Fibroblast of skin of left quadriceps (primary cell): ENCODE measurements around the gene ASPRV1.
"Not testable (repeated sequence)": the region's sequence is repeated elsewhere in the genome, so short reads cannot be mapped to it uniquely, and the experiment has no call there.

Source experiments
- DNase-seq, 2 experiments: peaks; one replicate each; pipeline ENCODE4 v3.0.0-alpha.2; 2013; ENCODE audit warnings: low read depth in 2 of 2

The ASPRV1 gene

GRCh38 chr2:69961496-69961895 lies at the start of gene ASPRV1:
Gene ASPRV1, minus strand, starts transcription at chr2:69961631. Its CDS starts 195 bp downstream, at chr2:69961436.
- DNase-seq: no peak

GRCh38 chr2:70010576-70011111 lies 49.2 kb upstream of the ASPRV1 start:
- DNase-seq: peak; percentile 4 to 12

GRCh38 chr2:70009762-70010575 lies 48.5 kb upstream of the ASPRV1 start:
- no peak for DNase-seq

- no peak for DNase-seq
Measured at GRCh38 chr2:70008290-70008689, 46.9 kb upstream of the ASPRV1 start.

GRCh38 chr2:70007151-70007550 lies 45.7 kb upstream of the ASPRV1 start:
- DNase-seq: no peak

GRCh38 chr2:70006447-70006784 lies 45.0 kb upstream of the ASPRV1 start:
- DNase-seq: no peak

- DNase-seq: no peak
Measured at GRCh38 chr2:70005752-70006446, 44.5 kb upstream of the ASPRV1 start.

GRCh38 chr2:70005216-70005615 lies 43.8 kb upstream of the ASPRV1 start:
- DNase-seq: no peak

- no peak for DNase-seq
Measured at GRCh38 chr2:70003093-70003830, 41.8 kb upstream of the ASPRV1 start.

- DNase-seq: no peak
Measured at GRCh38 chr2:70002241-70002899, 40.9 kb upstream of the ASPRV1 start.

GRCh38 chr2:70000529-70000928 lies 39.1 kb upstream of the ASPRV1 start:
- DNase-seq: not testable (repeated sequence)

GRCh38 chr2:69998761-69999160 lies 37.3 kb upstream of the ASPRV1 start:
- no peak for DNase-seq

GRCh38 chr2:69997015-69997830 lies 35.8 kb upstream of the ASPRV1 start:
- no peak for DNase-seq

GRCh38 chr2:69995511-69995910 lies 34.1 kb upstream of the ASPRV1 start:
- DNase-seq: no peak

- no peak for DNase-seq
Measured at GRCh38 chr2:69994166-69994565, 32.7 kb upstream of the ASPRV1 start.

GRCh38 chr2:69993708-69994107 lies 32.3 kb upstream of the ASPRV1 start:
- no peak for DNase-seq

GRCh38 chr2:69993048-69993565 lies 31.7 kb upstream of the ASPRV1 start:
- no peak for DNase-seq

GRCh38 chr2:69992310-69993047 lies 31.0 kb upstream of the ASPRV1 start:
- no peak for DNase-seq

- no peak for DNase-seq
Measured at GRCh38 chr2:69989441-69990105, 28.1 kb upstream of the ASPRV1 start.
